Thymus (tissue), 14 donors: ENCODE data around the gene KRTAP10-5. TPM values are rescaled to one million over a fixed set of nuclear protein-coding genes. Genes with fewer than 3 reads are reported as not detected.
"Not testable (repeated sequence)": the region's sequence is repeated elsewhere in the genome, so short reads cannot be mapped to it uniquely, and the experiment has no call there.

Source experiments
- DNase-seq, 9 donors: peaks; one replicate each; pipeline ENCODE4 v3.0.0-alpha.2; 2013; ENCODE audit warnings: low spot score in 9 of 9, low read depth in 6 of 9, missing footprints in 1 of 9
- H3K27ac ChIP-seq, 2 donors: one replicate each; pipeline ENCODE4 v1.5.1; 2013; ENCODE audit warnings: control low read depth in 1 of 2, low read depth in 1 of 2, low read length in 1 of 2, mild to moderate bottlenecking in 1 of 2, moderate library complexity in 1 of 2
- H3K27me3 ChIP-seq, 2 donors: one replicate each; pipeline ENCODE4 v1.5.1; 2013; ENCODE audit warnings: low read length in 1 of 2; ENCODE audit not compliant: control insufficient read depth in 2 of 2, insufficient read depth in 1 of 2
- H3K36me3 ChIP-seq, 2 donors: one replicate each; pipeline ENCODE4 v1.5.1; 2013; ENCODE audit warnings: low read length in 1 of 2, mild to moderate bottlenecking in 1 of 2, moderate library complexity in 1 of 2; ENCODE audit not compliant: control insufficient read depth in 2 of 2, insufficient read depth in 2 of 2
- H3K4me1 ChIP-seq, 2 donors: one replicate each; pipeline ENCODE4 v1.5.1; 2013; ENCODE audit warnings: low read length in 2 of 2; ENCODE audit not compliant: control insufficient read depth in 2 of 2, insufficient read depth in 2 of 2
- H3K4me3 ChIP-seq, 2 donors: one replicate each; pipeline ENCODE4 v1.5.1; 2013; ENCODE audit warnings: low read length in 2 of 2, control low read depth in 1 of 2, mild to moderate bottlenecking in 1 of 2
- H3K9me3 ChIP-seq, 2 donors: one replicate each; pipeline ENCODE4 v1.5.1; 2013; ENCODE audit warnings: low read length in 1 of 2, mild to moderate bottlenecking in 1 of 2; ENCODE audit not compliant: control insufficient read depth in 2 of 2, insufficient read depth in 1 of 2
- WGBS: extraction: QIAGEN DNeasy Blood & Tissue Kit; methylation state at CpG from one replicate; pipeline ENCODE4 v1.1.7; 2013; 5-methylcytosine and 5-hydroxymethylcytosine counted together
- long read RNA-seq, 10 donors: transcript quantifications; one replicate each; lab custom pipeline, GENCODE V29; 2026
- polyA plus RNA-seq: library from polyadenylated mRNA; stranded (reverse); fragments of 200-250 nt; gene quantifications from one replicate; pipeline ENCODE4 v1.2.3, GENCODE V29; 2013
- total RNA-seq: library from RNA; stranded (reverse); fragments of 120-200 nt; gene quantifications from one replicate; pipeline ENCODE4 v1.2.4, GENCODE V29; 2013
- donor health status: healthy.

The KRTAP10-5 gene, protein sequence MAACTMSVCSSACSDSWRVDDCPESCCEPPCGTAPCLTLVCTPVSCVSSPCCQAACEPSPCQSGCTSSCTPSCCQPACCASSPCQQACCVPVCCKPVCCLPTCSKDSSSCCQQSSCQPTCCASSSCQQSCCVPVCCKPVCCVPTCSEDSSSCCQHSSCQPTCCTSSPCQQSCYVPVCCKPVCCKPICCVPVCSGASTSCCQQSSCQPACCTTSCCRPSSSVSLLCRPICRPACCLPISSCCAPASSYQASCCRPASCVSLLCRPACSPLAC
- total RNA-seq (not detected), polyA plus RNA-seq (not detected)
- long read RNA-seq, donor 1, result 0 reads
- long read RNA-seq, donor 2, result 0 reads
- long read RNA-seq, donor 3, result 0 reads
- long read RNA-seq, donor 4, result 0 reads
- long read RNA-seq, donor 5, result 0 reads
- long read RNA-seq, donor 6, result 0 reads
- long read RNA-seq, donor 7, result 0 reads
- long read RNA-seq, donor 8, result 0 reads
- long read RNA-seq, donor 9, result 0 reads
- long read RNA-seq, donor 10, result 0 reads

DNA sequence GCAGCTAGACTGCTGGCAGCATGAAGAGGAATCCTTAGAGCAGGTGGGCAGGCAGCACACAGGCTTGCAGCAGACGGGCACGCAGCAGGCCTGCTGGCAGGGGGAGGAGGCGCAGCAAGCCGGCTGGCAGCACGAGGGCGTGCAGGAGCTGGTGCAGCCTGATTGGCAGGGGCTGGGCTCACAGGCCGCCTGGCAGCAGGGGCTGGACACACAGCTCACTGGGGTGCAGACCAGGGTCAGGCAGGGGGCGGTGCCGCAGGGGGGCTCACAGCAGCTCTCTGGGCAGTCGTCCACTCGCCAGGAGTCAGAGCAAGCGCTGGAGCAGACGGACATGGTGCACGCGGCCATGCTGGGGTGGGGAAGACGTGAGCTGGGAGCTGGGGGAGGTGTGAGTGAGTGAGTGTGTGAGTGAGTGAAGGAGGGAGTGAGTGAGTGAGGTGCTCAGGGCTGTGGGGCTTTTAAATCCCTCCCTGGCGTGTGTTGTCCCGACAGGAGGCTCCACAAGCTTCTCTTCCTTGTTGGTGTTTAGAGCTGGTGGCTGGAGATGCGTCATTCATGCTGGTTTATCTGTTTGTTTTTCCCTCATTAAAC is at the start of gene KRTAP10-5:
Gene KRTAP10-5, minus strand, starts transcription at position 374 of the 591 bp plus-strand sequence. Its CDS starts 26 bp downstream, at position 348.
- DNase-seq, H3K4me1 ChIP-seq, H3K4me3 ChIP-seq, H3K27ac ChIP-seq, H3K27me3 ChIP-seq, H3K36me3 ChIP-seq: not testable (repeated sequence)
- 58% methylated on average over 19 of the region's 19 CpGs for WGBS
- H3K9me3 ChIP-seq, result peaks cover 4 to 26% of the 10 kb centered on the region in 2 donors

DNA sequence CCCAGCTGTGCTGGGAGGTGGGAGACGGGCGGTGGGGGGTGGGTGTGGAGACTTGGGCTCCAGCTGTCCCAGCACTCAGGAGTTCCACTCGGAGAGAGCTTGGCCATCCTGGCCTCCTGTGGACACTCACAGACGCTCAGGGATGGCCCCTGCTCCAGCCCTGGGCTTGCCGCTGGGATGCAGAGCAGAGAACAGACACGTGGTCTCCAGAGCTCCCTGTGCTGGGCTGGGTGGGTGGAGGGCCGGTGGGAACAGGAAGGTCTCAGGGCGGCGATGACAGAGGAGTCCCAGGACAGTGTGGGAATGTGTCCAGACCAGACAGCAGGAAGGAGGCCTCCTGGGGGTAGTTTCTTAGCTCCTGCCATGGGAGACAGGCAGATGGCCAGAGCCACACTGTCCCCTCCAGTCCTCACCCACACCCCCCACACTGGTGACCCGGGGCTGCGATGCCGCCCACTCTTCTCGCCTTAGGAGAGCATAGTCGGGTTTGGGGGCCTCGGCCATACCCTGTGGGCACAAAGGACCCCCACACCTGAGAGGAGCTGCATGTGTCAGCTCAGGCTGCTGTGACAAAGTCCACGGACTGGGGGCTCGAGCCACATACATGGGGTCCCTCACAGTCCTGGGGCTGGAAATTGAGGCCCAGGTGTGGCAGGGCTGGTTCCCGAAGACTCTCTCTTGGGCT is 48.4 kb upstream of the KRTAP10-5 start:
- DNase-seq, result no peak
- Histone ChIP-seq H3K27ac (no peak overlapping the region), H3K36me3 (no peaks in the 10 kb centered on the region), H3K27me3 (no peaks in the 10 kb centered on the region), H3K9me3 (peaks cover 0 to 32% of the 10 kb centered on the region in 2 donors), H3K4me1 (no peaks in the 10 kb centered on the region), H3K4me3 (no peak overlapping the region)
- WGBS, result 89% methylated on average over 18 of the region's 18 CpGs

DNA sequence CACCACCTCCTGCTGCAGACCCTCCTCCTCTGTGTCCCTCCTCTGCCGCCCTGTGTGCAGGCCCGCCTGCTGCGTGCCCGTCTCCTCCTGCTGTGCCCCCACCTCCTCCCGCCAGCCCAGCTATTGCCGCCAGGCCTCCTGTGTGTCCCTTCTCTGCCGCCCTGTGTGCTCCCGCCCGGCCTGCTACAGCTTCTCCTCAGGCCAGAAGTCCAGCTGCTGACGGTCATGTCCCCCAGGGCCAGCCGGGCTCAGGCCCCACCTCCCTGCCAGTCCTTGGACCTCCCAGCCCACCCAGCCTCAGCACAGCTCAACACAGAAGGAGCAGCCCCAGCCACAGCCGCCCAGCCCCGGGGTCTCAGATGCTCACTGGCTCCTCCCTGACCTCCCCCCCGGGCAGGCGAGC is 47.4 kb upstream of the KRTAP10-5 start:
- H3K27ac ChIP-seq, DNase-seq, H3K36me3 ChIP-seq, H3K4me1 ChIP-seq, H3K4me3 ChIP-seq, H3K27me3 ChIP-seq: not testable (repeated sequence)
- WGBS, result 60% methylated on average over 15 of the region's 15 CpGs
- peaks cover under 1 to 34% of the 10 kb centered on the region in 2 donors for H3K9me3 ChIP-seq

DNA sequence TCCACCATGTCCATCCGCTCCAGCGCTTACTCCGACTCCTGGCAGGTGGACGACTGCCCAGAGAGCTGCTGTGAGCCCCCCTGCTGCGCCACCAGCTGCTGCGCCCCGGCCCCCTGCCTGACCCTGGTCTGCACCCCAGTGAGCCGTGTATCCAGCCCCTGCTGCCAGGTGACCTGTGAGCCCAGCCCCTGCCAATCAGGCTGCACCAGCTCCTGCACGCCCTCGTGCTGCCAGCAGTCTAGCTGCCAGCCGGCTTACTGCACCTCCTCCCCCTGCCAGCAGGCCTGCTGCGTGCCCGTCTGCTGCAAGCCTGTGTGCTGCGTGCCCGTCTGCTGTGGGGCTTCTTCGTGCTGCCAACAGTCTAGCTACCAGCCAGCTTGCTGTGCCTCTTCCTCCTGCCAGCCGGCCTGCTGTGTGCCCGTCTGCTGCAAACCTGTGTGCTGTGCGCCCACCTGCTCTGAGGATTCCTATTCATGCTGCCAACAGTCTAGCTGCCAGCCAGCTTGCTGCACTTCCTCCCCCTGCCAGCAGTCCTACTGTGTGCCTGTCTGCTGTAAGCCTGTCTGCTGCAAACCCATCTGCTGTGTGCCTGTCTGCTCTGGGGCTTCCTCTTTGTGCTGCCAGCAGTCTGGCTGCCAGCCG is 46.9 kb upstream of the KRTAP10-5 start:
- DNase-seq, H3K4me3 ChIP-seq, H3K36me3 ChIP-seq, H3K4me1 ChIP-seq, H3K27me3 ChIP-seq, H3K27ac ChIP-seq: not testable (repeated sequence)
- H3K9me3 ChIP-seq, result peaks cover 2 to 36% of the 10 kb centered on the region in 2 donors
- 86% methylated on average over 18 of the region's 20 CpGs for WGBS

DNA sequence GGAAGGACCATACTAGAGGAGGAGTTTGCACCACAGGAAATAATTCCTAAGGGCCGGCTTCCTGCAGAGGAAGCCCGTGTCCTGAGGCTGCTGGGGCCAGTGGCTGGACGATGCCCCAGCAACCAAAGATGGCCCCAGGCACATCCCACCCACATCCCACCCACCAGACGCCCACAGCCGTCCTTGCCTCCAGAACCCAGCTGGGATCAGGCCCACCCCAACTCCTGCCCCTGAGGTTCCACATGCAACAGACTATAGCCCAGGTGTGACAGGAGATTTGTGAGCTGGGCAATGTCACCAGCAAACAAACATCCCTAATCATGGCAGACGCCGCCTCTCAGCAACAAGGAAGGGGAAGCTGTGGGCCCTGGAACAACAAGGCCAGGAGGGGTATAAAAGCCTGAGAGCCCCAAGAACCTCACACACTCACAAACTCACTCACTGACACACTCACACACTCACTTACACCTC is 46.3 kb upstream of the KRTAP10-5 start, which contains the start of gene KRTAP10-9:
Gene KRTAP10-9, plus strand, starts transcription at position 421 of the 471 bp plus-strand sequence. CDS start 79 bp downstream, outside the sequence.
- H3K4me1 ChIP-seq, result no peaks in the 10 kb centered on the region
- H3K36me3 ChIP-seq, result no peaks in the 10 kb centered on the region
- H3K9me3 ChIP-seq, result peaks cover 2 to 36% of the 10 kb centered on the region in 2 donors
- WGBS, result 49% methylated on average over 7 of the region's 7 CpGs
- no peak within 1 kb of the TSS for H3K27ac ChIP-seq
- H3K27me3 ChIP-seq, result no peaks in the 10 kb centered on the region
- no peak for DNase-seq
- no peak within 1 kb of the TSS for H3K4me3 ChIP-seq

DNA sequence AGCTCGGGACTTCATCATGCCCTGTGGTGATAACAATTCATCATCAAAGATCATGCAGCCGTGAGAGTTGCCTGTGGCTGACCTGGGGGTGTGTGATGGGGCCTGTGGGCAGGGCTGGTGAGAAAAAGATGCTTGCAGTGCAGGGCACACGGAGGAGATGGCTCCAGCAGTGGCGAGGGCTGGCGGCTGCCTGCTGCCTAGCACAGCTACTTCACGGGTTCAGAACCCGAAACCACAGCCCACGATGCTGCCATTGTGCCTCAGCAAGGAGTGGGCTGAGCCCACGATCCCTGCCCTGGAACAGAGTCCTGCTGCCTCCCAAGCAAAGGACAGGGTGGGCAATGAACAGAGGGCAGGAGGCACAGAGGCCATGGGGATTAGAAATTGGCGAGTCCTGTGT is 45.9 kb upstream of the KRTAP10-5 start:
- Histone ChIP-seq H3K4me3 (no peak overlapping the region), H3K4me1 (no peaks in the 10 kb centered on the region), H3K27ac (no peak overlapping the region), H3K27me3 (no peaks in the 10 kb centered on the region), H3K9me3 (peaks cover 2 to 36% of the 10 kb centered on the region in 2 donors), H3K36me3 (no peaks in the 10 kb centered on the region)
- WGBS, result 80% methylated on average over 10 of the region's 10 CpGs
- no peak for DNase-seq

DNA sequence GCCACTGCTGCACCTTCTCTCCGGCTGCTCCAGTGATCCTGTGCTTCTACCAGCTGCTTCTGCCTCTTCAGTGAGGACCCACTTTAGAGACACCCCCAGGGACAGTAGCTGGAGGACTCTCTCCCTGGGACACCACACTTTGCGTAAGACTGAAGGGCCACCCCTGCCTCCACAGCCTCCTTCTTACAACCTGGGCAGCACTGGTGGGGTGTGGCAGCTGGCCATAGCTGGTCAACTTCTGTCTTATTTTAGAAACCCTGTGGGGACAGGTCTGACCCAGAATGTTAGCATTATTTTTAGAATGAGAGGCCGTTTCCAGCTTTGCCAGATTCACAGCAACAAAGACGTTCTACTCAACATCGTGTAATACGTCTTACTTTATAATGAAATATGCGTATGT is 45.4 kb upstream of the KRTAP10-5 start:
- 95% methylated on average over 7 of the region's 7 CpGs for WGBS
- no peaks in the 10 kb centered on the region for H3K27me3 ChIP-seq
- H3K27ac ChIP-seq, result no peak overlapping the region
- H3K4me1 ChIP-seq, result no peaks in the 10 kb centered on the region
- DNase-seq, result no peak
- H3K4me3 ChIP-seq, result no peak overlapping the region
- no peaks in the 10 kb centered on the region for H3K36me3 ChIP-seq
- H3K9me3 ChIP-seq, result peaks cover 2 to 36% of the 10 kb centered on the region in 2 donors

DNA sequence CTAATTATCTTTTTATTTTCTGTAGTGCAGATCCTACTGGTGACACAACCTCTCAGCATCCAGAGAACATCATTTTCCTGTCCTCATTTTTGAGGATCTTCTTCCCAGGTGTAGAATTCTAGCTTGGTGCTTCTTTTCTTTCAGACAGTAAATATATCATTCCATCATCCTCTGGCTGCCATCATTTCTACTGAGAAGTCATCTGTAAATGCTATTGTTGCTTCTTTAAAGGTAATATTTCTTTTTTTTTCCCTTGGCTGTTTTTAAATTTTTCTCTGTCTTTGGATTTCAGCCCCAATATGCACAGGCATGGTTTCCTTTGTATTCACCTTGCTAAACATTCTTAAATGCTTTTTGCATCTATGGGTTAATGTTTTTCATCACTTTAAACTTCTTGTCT is 43.2 kb upstream of the KRTAP10-5 start:
- no peaks in the 10 kb centered on the region for H3K4me1 ChIP-seq
- no peak overlapping the region for H3K4me3 ChIP-seq
- H3K27ac ChIP-seq, result no peak overlapping the region
- peaks cover 2 to 18% of the 10 kb centered on the region in 2 donors for H3K9me3 ChIP-seq
- no peak for DNase-seq
- no peaks in the 10 kb centered on the region for H3K27me3 ChIP-seq
- no peaks in the 10 kb centered on the region for H3K36me3 ChIP-seq
